HepG2 (cell line): ENCODE data around the gene IL32. TPM values are rescaled to one million over a fixed set of nuclear protein-coding genes. Genes with fewer than 3 reads are reported as not detected.

Experiments
- ATF2 ChIP-seq: sonication (generic); formaldehyde crosslinking; IDR thresholded peaks from 2 replicates; pipeline ENCODE4 v1.4.0; 2020; ENCODE audit warnings: missing genetic modification reagents
- DBP ChIP-seq: sonication (generic); formaldehyde crosslinking; IDR thresholded peaks from 2 replicates; pipeline ENCODE4 v1.4.0; 2020; ENCODE audit warnings: missing genetic modification reagents; ENCODE audit errors: not compliant biosample characterization
- ETV5 ChIP-seq: IDR thresholded peaks from 2 replicates; pipeline ENCODE4 v1.6.1; 2018; ENCODE audit warnings: missing biosample characterization, missing genetic modification reagents, inconsistent platforms, borderline replicate concordance
- FOXM1 ChIP-seq: sonication (generic); formaldehyde crosslinking; IDR thresholded peaks from 2 replicates; pipeline ENCODE4 v1.5.0; 2020; ENCODE audit warnings: missing genetic modification reagents
- PAXIP1 ChIP-seq: sonication (generic); formaldehyde crosslinking; conservative IDR thresholded peaks from 2 replicates; pipeline ENCODE4 v1.4.0; 2020; ENCODE audit warnings: mild to moderate bottlenecking, missing genetic modification reagents, moderate library complexity
- PHF8 ChIP-seq: sonication (generic); formaldehyde crosslinking; IDR thresholded peaks from 2 replicates; pipeline ENCODE4 v1.5.0; 2020; ENCODE audit warnings: missing genetic modification reagents
- RELA ChIP-seq: sonication (generic); formaldehyde crosslinking; IDR thresholded peaks from 2 replicates; pipeline ENCODE4 v1.4.0; 2020; ENCODE audit warnings: missing genetic modification reagents
- SPEN ChIP-seq: sonication (generic); formaldehyde crosslinking; IDR thresholded peaks from 2 replicates; pipeline ENCODE4 v1.5.1; 2020; ENCODE audit warnings: low read depth, mild to moderate bottlenecking, missing genetic modification reagents
- TEAD2 ChIP-seq: sonication (generic); formaldehyde crosslinking; IDR thresholded peaks from 2 replicates; pipeline ENCODE4 v1.9.0; 2021; ENCODE audit warnings: missing genetic modification reagents
- UBTF ChIP-seq: sonication (generic); formaldehyde crosslinking; IDR thresholded peaks from 2 replicates; pipeline ENCODE4 v1.4.0; 2020; ENCODE audit warnings: mild to moderate bottlenecking, missing genetic modification reagents
- ZFY ChIP-seq: sonication (generic); formaldehyde crosslinking; IDR thresholded peaks from 2 replicates; pipeline ENCODE4 v1.4.0; 2020; ENCODE audit warnings: missing genetic modification reagents
- ZNF17 ChIP-seq: sonication (generic); formaldehyde crosslinking; IDR thresholded peaks from 2 replicates; pipeline ENCODE4 v1.5.0; 2020; ENCODE audit warnings: mild to moderate bottlenecking, missing genetic modification reagents
- ZNF512B ChIP-seq: sonication (generic); formaldehyde crosslinking; IDR thresholded peaks from 2 replicates; pipeline ENCODE4 v1.5.1; 2020; ENCODE audit warnings: missing genetic modification reagents, mild to moderate bottlenecking, borderline replicate concordance
- ZNF616 ChIP-seq: sonication (generic); formaldehyde crosslinking; IDR thresholded peaks from 2 replicates; pipeline ENCODE4 v1.5.0; 2020; ENCODE audit warnings: low read depth, mild to moderate bottlenecking, missing genetic modification reagents
- ZNF619 ChIP-seq: sonication (generic); formaldehyde crosslinking; IDR thresholded peaks from 2 replicates; pipeline ENCODE4 v1.4.0; 2020; ENCODE audit warnings: mild to moderate bottlenecking, missing genetic modification reagents
- ZNF749 ChIP-seq: sonication (generic); formaldehyde crosslinking; IDR thresholded peaks from 2 replicates; pipeline ENCODE4 v1.8.0; 2022; ENCODE audit warnings: mild to moderate bottlenecking, missing genetic modification reagents, moderate library complexity, borderline replicate concordance
- ZNF780A ChIP-seq: sonication (generic); formaldehyde crosslinking; IDR thresholded peaks from 2 replicates; pipeline ENCODE4 v1.8.0; 2022; ENCODE audit warnings: mild to moderate bottlenecking, missing genetic modification reagents, moderate library complexity
- polyA plus RNA-seq, 8 experiments: library from polyadenylated mRNA; depleted of rRNA in 3 of 8; stranded (reverse) in 7 of 8; unstranded in 1 of 8; fragments of >200 nt; fragmentation: Illumina TruSeq in 4 of 8; extraction: Trizol in 4 of 8; gene quantifications; 2 replicates each; pipeline versions ENCODE4 v1.2.1 to v1.2.3, GENCODE V29; 2011 to 2016; ENCODE audit warnings: low read depth in 4 of 8, missing spikeins in 1 of 8, mixed read lengths in 1 of 8; ENCODE audit not compliant: insufficient read depth in 1 of 8
- total RNA-seq, 5 experiments: library from RNA; depleted of rRNA; stranded (reverse); fragments of >200 nt; fragmentation: Illumina TruSeq; extraction: Trizol; gene quantifications; 2 replicates each; pipeline ENCODE4 v1.2.3, GENCODE V29; 2016; ENCODE audit warnings: low read depth in 1 of 5

Gene IL32
- total and polyA plus RNA-seq, 2 of the 13 experiments (the other 11 are each of a cell fraction or from before 2014, with no cell fraction given): 115 to 165 TPM

- peak; percentile 82 for TF ChIP-seq UBTF (CRISPR knock-in tag)
- TF ChIP-seq FOXM1 (CRISPR knock-in tag): no peak
- TF ChIP-seq ZNF619: peak; percentile 3; the same call in 1 of the 2 replicates
- 0 out of 2 replicates have a peak, but pooled peaks have one; percentile 24 for TF ChIP-seq ZFY (CRISPR knock-in tag)
- TF ChIP-seq PHF8: peak; percentile 57
- 0 out of 2 replicates have a peak, but pooled peaks have one; percentile 15 for TF ChIP-seq ZNF780A
- peak; percentile 31 for TF ChIP-seq DBP (CRISPR knock-in tag)
- 0 out of 2 replicates have a peak, but pooled peaks have one; percentile 30 for TF ChIP-seq RELA (CRISPR knock-in tag)
- TF ChIP-seq ZNF749 (CRISPR knock-in tag): peak; percentile 36; the same call in 1 of the 2 replicates
- TF ChIP-seq ZNF616 (CRISPR knock-in tag): no peak
- peak; percentile 97 for TF ChIP-seq ETV5 (CRISPR knock-in tag)
- 0 out of 2 replicates have a peak, but pooled peaks have one; percentile 22 for TF ChIP-seq SPEN (CRISPR knock-in tag)
- peak; percentile 98 for TF ChIP-seq ATF2 (CRISPR knock-in tag)
- TF ChIP-seq ZNF17: 0 out of 2 replicates have a peak, but pooled peaks have one; percentile 45
- 0 out of 2 replicates have a peak, but pooled peaks have one; percentile 57 for TF ChIP-seq ZNF512B (CRISPR knock-in tag)
- TF ChIP-seq PAXIP1 (CRISPR knock-in tag): peak; percentile 84
- TF ChIP-seq TEAD2 (CRISPR knock-in tag): no peak
Observed at GRCh38 chr16:3020604-3021448, 44.6 kb upstream of the IL32 start (continued).
